Activated naive CD4-positive, alpha-beta T cell treated with anti-CD3 and anti-CD28 coated beads for 36 hours (primary cell): Measurements from ENCODE around the gene IVL. TPM values are rescaled to one million over a fixed set of nuclear protein-coding genes. Genes with fewer than 3 reads are reported as not detected.

Experiments
- CTCF ChIA-PET: fragments of 350-600 bp; sonication (Branson Sonifier 250); formaldehyde crosslinking; loops from one replicate; lab custom pipeline; 2021; ENCODE audit warnings: antibody characterized with exemption; lab: Charles Lee
- DNase-seq: peaks from one replicate; pipeline ENCODE4 v3.0.0-alpha.2; 2020
- H3K27ac Mint-ChIP-seq: one replicate; pipeline ENCODE4 v1.8.0; 2021; ENCODE audit warnings: mild to moderate bottlenecking, mixed read lengths
- H3K27me3 Mint-ChIP-seq: one replicate; pipeline ENCODE4 v1.8.0; 2021; ENCODE audit warnings: low read depth, mixed read lengths
- H3K36me3 Mint-ChIP-seq: one replicate; pipeline ENCODE4 v1.8.0; 2021; ENCODE audit warnings: low read depth, mixed read lengths
- H3K4me1 Mint-ChIP-seq: one replicate; pipeline ENCODE4 v1.8.0; 2021; ENCODE audit warnings: low read depth, mixed read lengths
- H3K4me3 Mint-ChIP-seq: one replicate; pipeline ENCODE4 v1.8.0; 2021; ENCODE audit warnings: mild to moderate bottlenecking, moderate library complexity, mixed read lengths
- H3K9me3 Mint-ChIP-seq: one replicate; pipeline ENCODE4 v1.8.0; 2021; ENCODE audit warnings: mixed read lengths
- intact Hi-C: fragments of 100-400 bp; cut with micrococcal nuclease; formaldehyde crosslinking; loops from one replicate; pipeline ENCODE4 v1.15.1; 2023
- total RNA-seq, 2 experiments: library from RNA; stranded (reverse); gene quantifications; one replicate each; pipeline ENCODE4 v1.2.3, GENCODE V29; 2021

Gene IVL
- total RNA-seq, 2 experiments from 2014 or later = not detected

GRCh38 chr1:152901631-152902030, 6.7 kb upstream of the IVL start:
- CTCF ChIA-PET = no interaction called here
- H3K27ac Mint-ChIP-seq = no peak overlapping the region

GRCh38 chr1:152902636-152903035, 5.7 kb upstream of the IVL start:
- H3K4me1 Mint-ChIP-seq = peaks cover under 1% of the 10 kb centered on the region
- no peaks in the 10 kb centered on the region for H3K9me3 Mint-ChIP-seq
- no peak for DNase-seq
- CTCF ChIA-PET = no interaction called here
- no peak overlapping the region for H3K4me3 Mint-ChIP-seq
- no peaks in the 10 kb centered on the region for H3K36me3 Mint-ChIP-seq
- intact Hi-C loops = no loop called here
- peaks cover 29% of the 10 kb centered on the region for H3K27me3 Mint-ChIP-seq
- H3K27ac Mint-ChIP-seq = no peak overlapping the region

More at GRCh38 chr1:152901631-152902030, 6.7 kb upstream of the IVL start:
- peaks cover 34% of the 10 kb centered on the region for H3K27me3 Mint-ChIP-seq
- no peaks in the 10 kb centered on the region for H3K36me3 Mint-ChIP-seq
- H3K4me1 Mint-ChIP-seq = no peaks in the 10 kb centered on the region
- intact Hi-C loops = no loop called here
- H3K9me3 Mint-ChIP-seq = no peaks in the 10 kb centered on the region
- H3K4me3 Mint-ChIP-seq = no peak overlapping the region
- DNase-seq = no peak

GRCh38 chr1:152904688-152905440, 3.5 kb upstream of the IVL start:
- no peak overlapping the region for H3K4me3 Mint-ChIP-seq
- CTCF ChIA-PET = no interaction called here
- peaks cover 2% of the 10 kb centered on the region for H3K4me1 Mint-ChIP-seq
- H3K9me3 Mint-ChIP-seq = no peaks in the 10 kb centered on the region
- H3K36me3 Mint-ChIP-seq = no peaks in the 10 kb centered on the region
- peaks cover 40% of the 10 kb centered on the region for H3K27me3 Mint-ChIP-seq
- intact Hi-C loops = no loop called here
- no peak overlapping the region for H3K27ac Mint-ChIP-seq
- no peak for DNase-seq

- Mint-ChIP-seq H3K27ac (no peak overlapping the region), H3K4me1 (peaks cover 2% of the 10 kb centered on the region), H3K27me3 (peaks cover 35% of the 10 kb centered on the region), H3K36me3 (no peaks in the 10 kb centered on the region), H3K4me3 (no peak overlapping the region), H3K9me3 (no peaks in the 10 kb centered on the region)
- CTCF ChIA-PET = no interaction called here
- DNase-seq = no peak
- intact Hi-C loops = no loop called here
Observed at GRCh38 chr1:152906023-152906565, 2.3 kb upstream of the IVL start.

GRCh38 chr1:152909206-152909605, 860 bp downstream of the IVL start:
- Mint-ChIP-seq H3K9me3 (no peaks in the 10 kb centered on the region), H3K4me1 (peaks cover 2% of the 10 kb centered on the region), H3K36me3 (no peaks in the 10 kb centered on the region), H3K27ac (no peak overlapping the region), H3K27me3 (peaks cover 35% of the 10 kb centered on the region), H3K4me3 (no peak overlapping the region)
- intact Hi-C loops = no loop called here
- no peak for DNase-seq
- CTCF ChIA-PET = no interaction called here

- H3K4me1 Mint-ChIP-seq = peaks cover 2% of the 10 kb centered on the region
- H3K9me3 Mint-ChIP-seq = peaks cover 1% of the 10 kb centered on the region
- no peak overlapping the region for H3K27ac Mint-ChIP-seq
- H3K27me3 Mint-ChIP-seq = peaks cover 29% of the 10 kb centered on the region
- CTCF ChIA-PET = interaction anchor here (0.6 kb wide), 1 partner anchor 259 kb away, joined by 3 read pairs; no protein-coding TSS in a partner anchor
- no peaks in the 10 kb centered on the region for H3K36me3 Mint-ChIP-seq
- intact Hi-C loops = no loop called here
- DNase-seq = no peak
- H3K4me3 Mint-ChIP-seq = no peak overlapping the region
Observed at GRCh38 chr1:152912471-152912870, 4.1 kb downstream of the IVL start.

GRCh38 chr1:152912900-152913299, 4.6 kb downstream of the IVL start:
- no peak overlapping the region for H3K4me3 Mint-ChIP-seq
- no peak for DNase-seq
- intact Hi-C loops = no loop called here
- CTCF ChIA-PET = no interaction called here
- H3K27me3 Mint-ChIP-seq = peaks cover 26% of the 10 kb centered on the region
- H3K4me1 Mint-ChIP-seq = no peaks in the 10 kb centered on the region
- no peak overlapping the region for H3K27ac Mint-ChIP-seq
- no peaks in the 10 kb centered on the region for H3K36me3 Mint-ChIP-seq
- H3K9me3 Mint-ChIP-seq = peaks cover 1% of the 10 kb centered on the region

GRCh38 chr1:152917794-152918193, 9.4 kb downstream of the IVL start:
- H3K27me3 Mint-ChIP-seq = peaks cover 12% of the 10 kb centered on the region
- H3K4me1 Mint-ChIP-seq = no peaks in the 10 kb centered on the region
- intact Hi-C loops = no loop called here
- no peaks in the 10 kb centered on the region for H3K36me3 Mint-ChIP-seq
- CTCF ChIA-PET = no interaction called here
- no peak for DNase-seq
- peaks cover 1% of the 10 kb centered on the region for H3K9me3 Mint-ChIP-seq
- H3K4me3 Mint-ChIP-seq = no peak overlapping the region
- H3K27ac Mint-ChIP-seq = no peak overlapping the region

- CTCF ChIA-PET = interaction anchor here (1.0 kb wide), 1 partner anchor 274 kb away, joined by 3 read pairs; no protein-coding TSS in a partner anchor
- peaks cover 12% of the 10 kb centered on the region for H3K27me3 Mint-ChIP-seq
- H3K4me3 Mint-ChIP-seq = no peak overlapping the region
- no peak for DNase-seq
- intact Hi-C loops = no loop called here
- H3K9me3 Mint-ChIP-seq = peaks cover 1% of the 10 kb centered on the region
- no peak overlapping the region for H3K27ac Mint-ChIP-seq
- H3K4me1 Mint-ChIP-seq = no peaks in the 10 kb centered on the region
- H3K36me3 Mint-ChIP-seq = no peaks in the 10 kb centered on the region
Observed at GRCh38 chr1:152919071-152919470, 10.7 kb downstream of the IVL start.

GRCh38 chr1:152924191-152924590, 15.8 kb downstream of the IVL start:
- Mint-ChIP-seq H3K27ac (no peak overlapping the region), H3K27me3 (peaks cover 13% of the 10 kb centered on the region), H3K4me1 (no peaks in the 10 kb centered on the region), H3K9me3 (no peaks in the 10 kb centered on the region), H3K4me3 (no peak overlapping the region), H3K36me3 (no peaks in the 10 kb centered on the region)
- CTCF ChIA-PET = interaction anchor here (0.9 kb wide), 1 partner anchor 54 kb away, joined by 4 read pairs; no protein-coding TSS in a partner anchor
- no peak for DNase-seq
- intact Hi-C loops = no loop called here

- H3K27me3 Mint-ChIP-seq = peaks cover 13% of the 10 kb centered on the region
- H3K4me1 Mint-ChIP-seq = no peaks in the 10 kb centered on the region
- intact Hi-C loops = loop anchor here (1.0 kb wide), 1 partner anchor 57 kb away; no protein-coding TSS in a partner anchor
- CTCF ChIA-PET = interaction anchor here (0.8 to 1.0 kb wide), 3 partner anchors 16 to 569 kb away, joined by 3 read pairs; no protein-coding TSS in a partner anchor
- no peak overlapping the region for H3K27ac Mint-ChIP-seq
- no peak for DNase-seq
- H3K9me3 Mint-ChIP-seq = no peaks in the 10 kb centered on the region
- no peak overlapping the region for H3K4me3 Mint-ChIP-seq
- no peaks in the 10 kb centered on the region for H3K36me3 Mint-ChIP-seq
Observed at GRCh38 chr1:152926091-152926490, 17.7 kb downstream of the IVL start.

- Mint-ChIP-seq H3K36me3 (no peaks in the 10 kb centered on the region), H3K4me1 (no peaks in the 10 kb centered on the region), H3K4me3 (no peak overlapping the region), H3K9me3 (no peaks in the 10 kb centered on the region), H3K27me3 (peaks cover 10% of the 10 kb centered on the region), H3K27ac (no peak overlapping the region)
- DNase-seq = no peak
- intact Hi-C loops = no loop called here
- CTCF ChIA-PET = no interaction called here
Observed at GRCh38 chr1:152928671-152929070, 20.3 kb downstream of the IVL start.
